OCI-LY3 (cell line): ENCODE measurements around the gene LAMTOR3.
A peak's percentile ranks its signal among the peaks of the same experiment; 100 is the strongest.

Experiments
- H2AFZ ChIP-seq: fragments of 200-600, 300-600 bp; shearing (Covaris generic); 2 replicates; pipeline ENCODE4 v1.6.0; 2014; ENCODE audit warnings: antibody characterized with exemption, low read depth, low read length
- H3K27ac ChIP-seq: fragments of 200-600, 300-600 bp; sonication (generic); 2 replicates; pipeline ENCODE4 v1.5.1; 2014; ENCODE audit warnings: mild to moderate bottlenecking, low read length, moderate library complexity, mixed read lengths
- H3K27me3 ChIP-seq: fragments of 200-600, 300-600 bp; sonication (generic); 2 replicates; pipeline ENCODE4 v1.6.1; 2014; ENCODE audit warnings: low read depth, low read length, mixed read lengths
- H3K36me3 ChIP-seq: fragments of 200-600, 300-600 bp; sonication (generic); replicated peaks from 2 replicates; pipeline ENCODE3; 2014; ENCODE audit warnings: low read depth, low read length, mixed read lengths
- H3K4me1 ChIP-seq: fragments of 300-600, 200-600 bp; sonication (generic); 2 replicates; pipeline ENCODE4 v1.6.1; 2014; ENCODE audit warnings: low read length, mixed read lengths
- H3K4me2 ChIP-seq: fragments of 200-600, 300-600 bp; sonication (generic); 2 replicates; pipeline ENCODE4 v1.6.1; 2014; ENCODE audit warnings: low read length, mixed read lengths
- H3K4me3 ChIP-seq: fragments of 300-600, 200-600 bp; sonication (generic); 2 replicates; pipeline ENCODE4 v1.5.1; 2014; ENCODE audit warnings: antibody characterized with exemption, mild to moderate bottlenecking, low read length, moderate library complexity
- H3K79me2 ChIP-seq: fragments of 300-600, 200-600 bp; shearing (Covaris generic); 2 replicates; pipeline ENCODE4 v1.6.1; 2014; ENCODE audit warnings: mild to moderate bottlenecking, low read length, mixed read lengths
- H3K9ac ChIP-seq: fragments of 300-600, 200-600 bp; shearing (Covaris generic); 2 replicates; pipeline ENCODE4 v1.6.0; 2014; ENCODE audit warnings: mild to moderate bottlenecking, low read length, moderate library complexity
- H3K9me3 ChIP-seq: fragments of 200-600, 300-600 bp; shearing (Covaris generic); 2 replicates; pipeline ENCODE4 v1.6.1; 2014; ENCODE audit warnings: low read length, mixed read lengths; ENCODE audit not compliant: insufficient read depth
- H4K20me1 ChIP-seq: fragments of 200-600, 300-600 bp; sonication (generic); 2 replicates; pipeline ENCODE4 v1.6.1; 2016; ENCODE audit warnings: low read length, mixed read lengths; ENCODE audit not compliant: insufficient read depth
- EZH2phosphoT487 ChIP-seq: fragments of 200-600 bp; shearing (Covaris generic); IDR thresholded peaks from 2 replicates; pipeline ENCODE4 v1.6.1; 2018; ENCODE audit warnings: antibody characterized with exemption, mixed run types, low read depth
- TF ChIP-seq, protein P1 (sequence below): fragments of 200-600, 300-600 bp; sonication (generic); IDR thresholded peaks from 2 replicates; pipeline ENCODE4 v1.5.1; 2014; ENCODE audit warnings: antibody characterized with exemption, low read length, low read depth

Gene LAMTOR3

DNA sequence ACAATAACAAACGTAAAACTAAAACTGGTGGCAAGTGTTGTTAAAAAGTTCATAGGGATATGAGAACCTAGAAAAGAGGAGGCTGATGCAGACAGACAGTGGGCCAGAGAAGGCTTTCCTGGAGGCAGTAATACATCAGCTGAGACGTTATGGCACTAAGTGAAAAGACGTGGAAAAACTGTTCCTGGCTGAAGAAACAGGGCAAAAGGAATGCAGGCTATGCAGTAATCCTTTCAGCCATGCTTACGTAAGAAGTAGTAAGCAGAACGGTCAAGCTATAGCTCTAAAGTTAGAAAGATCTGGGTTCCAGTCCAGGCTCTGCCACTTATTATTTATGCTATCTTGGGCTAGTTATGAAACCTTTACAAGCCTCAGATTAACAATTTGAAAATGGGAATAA lies 6.4 kb downstream of the LAMTOR3 start:
- Histone ChIP-seq H3K4me3 (no peak overlapping the region), H3K9ac (no peak overlapping the region), H3K9me3 (no peaks in the 10 kb centered on the region), H3K27ac (no peak overlapping the region), H3K79me2 (peaks cover 17% of the 10 kb centered on the region), H4K20me1 (no peaks in the 10 kb centered on the region), H3K27me3 (no peaks in the 10 kb centered on the region), H3K4me2 (no peak overlapping the region), H3K36me3 (no peaks in the 10 kb centered on the region), H3K4me1 (no peaks in the 10 kb centered on the region), H2AFZ (no peak overlapping the region)
- no peak for TF ChIP-seq EZH2phosphoT487
- TF ChIP-seq, protein P1, sequence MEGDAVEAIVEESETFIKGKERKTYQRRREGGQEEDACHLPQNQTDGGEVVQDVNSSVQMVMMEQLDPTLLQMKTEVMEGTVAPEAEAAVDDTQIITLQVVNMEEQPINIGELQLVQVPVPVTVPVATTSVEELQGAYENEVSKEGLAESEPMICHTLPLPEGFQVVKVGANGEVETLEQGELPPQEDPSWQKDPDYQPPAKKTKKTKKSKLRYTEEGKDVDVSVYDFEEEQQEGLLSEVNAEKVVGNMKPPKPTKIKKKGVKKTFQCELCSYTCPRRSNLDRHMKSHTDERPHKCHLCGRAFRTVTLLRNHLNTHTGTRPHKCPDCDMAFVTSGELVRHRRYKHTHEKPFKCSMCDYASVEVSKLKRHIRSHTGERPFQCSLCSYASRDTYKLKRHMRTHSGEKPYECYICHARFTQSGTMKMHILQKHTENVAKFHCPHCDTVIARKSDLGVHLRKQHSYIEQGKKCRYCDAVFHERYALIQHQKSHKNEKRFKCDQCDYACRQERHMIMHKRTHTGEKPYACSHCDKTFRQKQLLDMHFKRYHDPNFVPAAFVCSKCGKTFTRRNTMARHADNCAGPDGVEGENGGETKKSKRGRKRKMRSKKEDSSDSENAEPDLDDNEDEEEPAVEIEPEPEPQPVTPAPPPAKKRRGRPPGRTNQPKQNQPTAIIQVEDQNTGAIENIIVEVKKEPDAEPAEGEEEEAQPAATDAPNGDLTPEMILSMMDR: no peak

DNA sequence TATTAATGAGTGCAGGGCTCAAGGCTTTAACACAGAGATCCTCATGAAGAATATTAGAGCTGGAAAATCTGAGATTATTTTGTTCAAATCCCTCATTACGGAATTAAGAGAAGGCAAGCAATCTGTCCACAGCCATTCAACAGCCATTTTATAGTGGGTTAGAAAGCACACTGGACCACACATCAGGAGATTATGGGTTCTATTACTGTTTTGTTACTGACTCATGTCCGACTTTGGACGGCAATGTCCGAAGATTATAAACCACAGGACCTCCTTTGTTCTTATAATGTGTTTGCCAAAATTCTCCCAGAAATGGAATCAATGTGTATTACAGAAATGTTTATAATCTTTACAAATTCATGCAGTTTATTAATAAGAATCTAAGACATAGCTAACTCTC lies 8.1 kb downstream of the LAMTOR3 start:
- Histone ChIP-seq H2AFZ (no peak overlapping the region), H3K9me3 (no peaks in the 10 kb centered on the region), H4K20me1 (no peaks in the 10 kb centered on the region), H3K4me2 (no peak overlapping the region), H3K4me3 (no peak overlapping the region), H3K27ac (no peak overlapping the region), H3K9ac (no peak overlapping the region), H3K4me1 (no peaks in the 10 kb centered on the region), H3K27me3 (no peaks in the 10 kb centered on the region), H3K36me3 (peaks cover 2% of the 10 kb centered on the region), H3K79me2 (peaks cover 4% of the 10 kb centered on the region; the same call in 1 of the 2 replicates)
- TF ChIP-seq, protein P1: no peak
- no peak for TF ChIP-seq EZH2phosphoT487

DNA sequence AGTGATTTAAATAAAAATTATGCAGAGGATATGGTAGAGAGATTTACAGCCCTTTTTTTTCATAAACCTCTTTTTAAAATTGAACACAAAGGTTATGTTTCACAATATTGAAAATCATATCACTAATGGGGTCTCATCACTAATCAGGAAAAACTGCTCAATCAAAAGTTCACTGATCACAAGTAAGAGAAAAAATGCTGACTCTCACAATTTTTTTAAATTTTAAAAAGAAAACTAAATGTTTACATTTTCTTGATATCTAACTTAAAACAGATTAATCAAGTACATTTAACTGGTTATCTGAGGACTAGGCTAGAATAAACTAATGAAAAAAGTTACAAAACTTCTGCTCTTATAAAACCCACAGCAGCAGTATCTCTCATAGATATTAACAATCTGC lies 8.5 kb downstream of the LAMTOR3 start:
- 0 out of 2 replicates have a peak, but pooled peaks cover 3% of the 10 kb centered on the region for H3K79me2 ChIP-seq
- H4K20me1 ChIP-seq: no peaks in the 10 kb centered on the region
- H3K27ac ChIP-seq: no peak overlapping the region
- H3K4me3 ChIP-seq: no peak overlapping the region
- no peak overlapping the region for H3K4me2 ChIP-seq
- no peaks in the 10 kb centered on the region for H3K9me3 ChIP-seq
- no peaks in the 10 kb centered on the region for H3K27me3 ChIP-seq
- H3K4me1 ChIP-seq: no peaks in the 10 kb centered on the region
- H2AFZ ChIP-seq: no peak overlapping the region
- H3K9ac ChIP-seq: no peak overlapping the region
- TF ChIP-seq, protein P1: no peak
- TF ChIP-seq EZH2phosphoT487: no peak
- H3K36me3 ChIP-seq: peaks cover 4% of the 10 kb centered on the region

DNA sequence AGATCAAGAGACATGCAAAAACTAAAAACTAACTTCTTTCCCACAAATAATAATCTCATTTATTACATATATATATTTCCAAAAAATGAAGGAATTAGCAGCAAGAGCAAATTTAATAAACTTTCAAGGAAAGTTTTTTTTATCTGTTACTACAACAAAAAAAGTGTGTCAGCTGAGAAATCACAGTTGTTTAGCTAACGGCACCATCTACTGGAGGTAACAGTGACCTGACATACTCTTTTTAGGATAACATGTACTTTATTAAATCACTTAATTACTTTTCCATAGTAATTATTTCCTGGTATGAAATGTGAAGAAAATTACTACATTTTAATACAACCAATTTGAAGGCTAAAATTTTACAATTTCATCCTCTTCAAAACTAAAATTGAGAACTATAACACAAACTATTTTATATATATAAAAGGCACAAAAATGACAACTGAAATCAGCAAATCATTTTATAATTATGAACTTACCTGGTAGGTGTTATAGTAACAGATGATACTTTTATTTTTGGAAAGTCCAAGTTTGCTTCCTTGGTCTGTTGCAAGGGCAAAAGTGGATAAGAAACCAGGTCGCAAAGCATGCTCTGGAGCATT lies 9.1 kb downstream of the LAMTOR3 start:
- Histone ChIP-seq H3K27me3 (no peaks in the 10 kb centered on the region), H3K9me3 (no peaks in the 10 kb centered on the region), H3K27ac (no peak overlapping the region), H3K36me3 (peaks cover 6% of the 10 kb centered on the region), H3K4me3 (no peak overlapping the region), H3K4me2 (no peak overlapping the region), H4K20me1 (no peaks in the 10 kb centered on the region), H3K79me2 (0 out of 2 replicates have a peak, but pooled peaks cover 2% of the 10 kb centered on the region), H3K4me1 (no peaks in the 10 kb centered on the region), H2AFZ (no peak overlapping the region), H3K9ac (no peak overlapping the region)
- TF ChIP-seq, protein P1: peak; percentile 74
- no peak for TF ChIP-seq EZH2phosphoT487
